Chondrocyte (in vitro differentiated cells): ENCODE results near the gene KRT83. TPM values are rescaled to one million over a fixed set of nuclear protein-coding genes. Genes with fewer than 3 reads are reported as not detected.
A peak's percentile ranks its signal among the peaks of the same experiment; 100 is the strongest.

Source experiments
- DNase-seq: peaks from one replicate; pipeline ENCODE4 v3.0.0; 2021; ENCODE audit warnings: mixed read lengths, low spot score
- H3K27ac Mint-ChIP-seq: one replicate; pipeline ENCODE4 v1.8.0; 2021; ENCODE audit warnings: mild to moderate bottlenecking, moderate library complexity, mixed read lengths; ENCODE audit not compliant: unreplicated experiment
- H3K27me3 Mint-ChIP-seq: 2 replicates; pipeline ENCODE4 v1.8.0; 2021; ENCODE audit warnings: low read depth, mixed read lengths
- H3K36me3 Mint-ChIP-seq: 2 replicates; pipeline ENCODE4 v1.8.0; 2021; ENCODE audit warnings: low read depth, mixed read lengths
- H3K4me1 Mint-ChIP-seq: 2 replicates; pipeline ENCODE4 v1.8.0; 2021; ENCODE audit warnings: low read depth, mild to moderate bottlenecking, mixed read lengths
- H3K4me3 Mint-ChIP-seq: one replicate; pipeline ENCODE4 v1.8.0; 2021; ENCODE audit warnings: mild to moderate bottlenecking, moderate library complexity, mixed read lengths; ENCODE audit not compliant: unreplicated experiment
- H3K9me3 Mint-ChIP-seq: 2 replicates; pipeline ENCODE4 v1.8.0; 2021; ENCODE audit warnings: low read depth, mixed read lengths
- CTCF ChIP-seq: fragments of 200-600 bp; sonication (generic); IDR thresholded peaks from 2 replicates; pipeline ENCODE4 v1.5.0; 2021; ENCODE audit warnings: antibody characterized with exemption, mild to moderate bottlenecking, moderate library complexity
- total RNA-seq: library from RNA; stranded (reverse); gene quantifications from 3 replicates; pipeline ENCODE4 v1.2.1, GENCODE V29; 2021

The KRT83 gene
- total RNA-seq, 1 donor from 2014 or later = not detected

- no peak for TF ChIP-seq CTCF
- no peaks in the 10 kb centered on the region for H3K36me3 Mint-ChIP-seq
- H3K4me3 Mint-ChIP-seq = no peak overlapping the region
- DNase-seq = no peak
- H3K9me3 Mint-ChIP-seq = no peaks in the 10 kb centered on the region
- peaks cover 37% of the 10 kb centered on the region for H3K4me1 Mint-ChIP-seq
- H3K27ac Mint-ChIP-seq = peak overlapping the region; percentile 49
- H3K27me3 Mint-ChIP-seq = peaks cover 10% of the 10 kb centered on the region
These were observed 43.5 kb downstream of the KRT83 start for GRCh38 chr12:52277486-52278245.

DNA sequence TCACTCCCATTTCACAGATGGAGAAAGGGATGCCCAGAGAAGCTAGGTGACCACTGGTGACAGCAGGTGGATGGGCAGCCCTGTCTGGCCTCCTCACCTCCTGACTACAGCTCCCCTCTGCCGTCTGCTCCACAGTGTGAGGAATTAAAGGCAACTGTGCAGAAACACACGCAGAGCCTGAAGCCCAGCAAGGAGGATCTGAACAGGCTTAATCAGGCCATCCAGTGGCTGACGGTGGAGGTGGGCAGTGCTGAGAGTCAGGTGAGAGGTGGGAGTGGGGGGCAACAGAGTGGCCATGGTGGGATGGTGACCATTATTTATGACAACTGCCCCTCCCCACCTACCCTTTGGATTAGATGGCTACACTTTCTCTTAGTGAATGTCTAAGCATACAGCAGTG is 45.5 kb downstream of the KRT83 start:
- peaks cover 26% of the 10 kb centered on the region for H3K4me1 Mint-ChIP-seq
- TF ChIP-seq CTCF = no peak
- no peaks in the 10 kb centered on the region for H3K36me3 Mint-ChIP-seq
- H3K27ac Mint-ChIP-seq = no peak overlapping the region
- no peaks in the 10 kb centered on the region for H3K9me3 Mint-ChIP-seq
- no peak overlapping the region for H3K4me3 Mint-ChIP-seq
- DNase-seq = no peak
- H3K27me3 Mint-ChIP-seq = peaks cover 15% of the 10 kb centered on the region

- no peak for TF ChIP-seq CTCF
- peaks cover 15% of the 10 kb centered on the region for H3K27me3 Mint-ChIP-seq
- no peak within 1 kb of the TSS for H3K27ac Mint-ChIP-seq
- DNase-seq = no peak
- H3K4me1 Mint-ChIP-seq = peaks cover 15% of the 10 kb centered on the region
- no peak within 1 kb of the TSS for H3K4me3 Mint-ChIP-seq
- H3K9me3 Mint-ChIP-seq = no peaks in the 10 kb centered on the region
- no peaks in the 10 kb centered on the region for H3K36me3 Mint-ChIP-seq
These were observed 46.6 kb downstream of the KRT83 start, which contains the start of gene KRT86 for GRCh38 chr12:52274521-52275120. Gene KRT86, plus strand, starts transcription at chr12:52274645. Its CDS starts 27,272 bp downstream, at chr12:52301917.

- TF ChIP-seq CTCF = no peak
- no peak for DNase-seq
- H3K27ac Mint-ChIP-seq = no peak overlapping the region
- peaks cover 13% of the 10 kb centered on the region for H3K27me3 Mint-ChIP-seq
- no peaks in the 10 kb centered on the region for H3K9me3 Mint-ChIP-seq
- H3K4me3 Mint-ChIP-seq = no peak overlapping the region
- H3K4me1 Mint-ChIP-seq = peaks cover 9% of the 10 kb centered on the region
- H3K36me3 Mint-ChIP-seq = no peaks in the 10 kb centered on the region
These were observed 50.0 kb downstream of the KRT83 start for GRCh38 chr12:52271158-52271557.

- no peak for TF ChIP-seq CTCF
- Mint-ChIP-seq H3K4me3 (no peak overlapping the region), H3K36me3 (peaks cover 2% of the 10 kb centered on the region), H3K27me3 (peaks cover 15% of the 10 kb centered on the region), H3K9me3 (no peaks in the 10 kb centered on the region), H3K27ac (no peak overlapping the region), H3K4me1 (peaks cover 9% of the 10 kb centered on the region)
- no peak for DNase-seq
These were observed 50.6 kb downstream of the KRT83 start for GRCh38 chr12:52270541-52271070.
